ENCODE data around the gene ABCA10. TPM values are rescaled to one million over a fixed set of nuclear protein-coding genes. Genes with fewer than 3 reads are reported as not detected.

ABCA10 gene
- total RNA-seq, 1 experiment from 2014 or later, result not detected

DNA sequence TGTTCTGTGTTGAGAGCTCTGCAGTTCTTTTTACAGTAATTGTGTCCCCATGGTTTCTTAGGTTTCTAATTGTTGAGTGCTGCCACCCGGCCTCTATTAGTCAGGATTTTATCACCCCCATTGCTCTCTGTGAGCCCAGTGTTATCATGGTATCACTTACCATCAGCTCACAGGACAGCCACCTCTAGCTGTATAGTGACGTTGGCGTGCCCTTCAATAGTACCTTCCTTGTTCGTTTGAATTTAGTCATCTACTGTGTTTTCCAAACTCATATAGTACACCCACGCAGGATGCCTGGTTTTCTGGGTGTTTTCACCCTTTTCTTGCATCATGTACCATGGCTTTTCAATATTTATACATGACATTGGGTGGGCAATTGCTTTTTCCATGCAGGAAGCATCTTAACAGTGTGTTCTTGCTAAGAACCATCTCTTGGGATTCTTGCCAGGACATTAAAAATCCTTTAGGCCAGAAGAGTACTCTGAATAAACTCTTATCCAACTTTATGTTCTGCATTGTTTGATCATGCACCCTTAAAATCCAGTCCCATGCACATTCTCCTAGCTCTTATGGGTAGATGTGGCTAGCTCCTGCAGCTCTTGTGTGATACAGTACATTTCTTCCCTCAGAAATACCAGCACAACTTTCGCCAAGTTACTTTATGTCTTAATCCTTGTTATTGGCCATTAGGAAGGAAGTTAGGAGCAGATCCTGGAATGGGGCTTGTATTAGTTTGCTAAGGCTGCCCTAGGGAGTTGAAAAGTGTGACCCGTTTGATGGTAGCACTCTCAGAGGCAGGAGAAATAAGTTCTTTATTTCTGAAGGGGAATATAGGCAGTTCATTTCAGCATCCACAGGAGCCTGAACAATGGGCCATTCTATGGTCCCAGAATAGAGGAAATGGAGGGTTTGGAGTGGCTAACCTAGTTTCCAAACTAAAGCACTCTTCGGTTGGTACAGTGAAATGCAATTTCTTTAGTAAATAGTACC lies 11.3 kb upstream of the ABCA10 start:
- ChIA-PET CTCF (no interaction called here), POLR2A (ENCODE audit: unreplicated experiment) (no interaction called here)
- H3K79me2 ChIP-seq (ENCODE audit: low read depth), result no peaks in the 10 kb centered on the region
- no peak overlapping the region for H2AFZ ChIP-seq
- no peak overlapping the region for H3K27ac ChIP-seq
- H4K20me1 ChIP-seq (ENCODE audit: insufficient read depth), result no peaks in the 10 kb centered on the region
- H3K4me3 ChIP-seq, result no peak overlapping the region
- TF ChIP-seq, protein P1, sequence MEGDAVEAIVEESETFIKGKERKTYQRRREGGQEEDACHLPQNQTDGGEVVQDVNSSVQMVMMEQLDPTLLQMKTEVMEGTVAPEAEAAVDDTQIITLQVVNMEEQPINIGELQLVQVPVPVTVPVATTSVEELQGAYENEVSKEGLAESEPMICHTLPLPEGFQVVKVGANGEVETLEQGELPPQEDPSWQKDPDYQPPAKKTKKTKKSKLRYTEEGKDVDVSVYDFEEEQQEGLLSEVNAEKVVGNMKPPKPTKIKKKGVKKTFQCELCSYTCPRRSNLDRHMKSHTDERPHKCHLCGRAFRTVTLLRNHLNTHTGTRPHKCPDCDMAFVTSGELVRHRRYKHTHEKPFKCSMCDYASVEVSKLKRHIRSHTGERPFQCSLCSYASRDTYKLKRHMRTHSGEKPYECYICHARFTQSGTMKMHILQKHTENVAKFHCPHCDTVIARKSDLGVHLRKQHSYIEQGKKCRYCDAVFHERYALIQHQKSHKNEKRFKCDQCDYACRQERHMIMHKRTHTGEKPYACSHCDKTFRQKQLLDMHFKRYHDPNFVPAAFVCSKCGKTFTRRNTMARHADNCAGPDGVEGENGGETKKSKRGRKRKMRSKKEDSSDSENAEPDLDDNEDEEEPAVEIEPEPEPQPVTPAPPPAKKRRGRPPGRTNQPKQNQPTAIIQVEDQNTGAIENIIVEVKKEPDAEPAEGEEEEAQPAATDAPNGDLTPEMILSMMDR (conservative IDR thresholded peaks at IDR 0.05), result no peak
- no peak for TF ChIP-seq EZH2 (IDR thresholded peaks at IDR 0.05; ENCODE audit: low read depth)
- no peaks in the 10 kb centered on the region for H3K4me1 ChIP-seq (replicated peaks; ENCODE audit: insufficient read depth)
- H3K27me3 ChIP-seq (ENCODE audit: insufficient read depth, low read depth), result no peaks in the 10 kb centered on the region
- H3K36me3 ChIP-seq (ENCODE audit: low read depth), result no peaks in the 10 kb centered on the region
- intact Hi-C loops (cut with micrococcal nuclease; ENCODE audit: unreplicated experiment), result loop anchor here (10.0 kb wide), 1 partner anchor 1275 kb away; no protein-coding TSS in a partner anchor
- no peaks in the 10 kb centered on the region for H3K9me3 ChIP-seq (ENCODE audit: insufficient read depth, low read depth)
- BruUV-seq (replicated peaks), result no TSS peak
- no peaks in the 10 kb centered on the region for H3F3A ChIP-seq (ENCODE audit: insufficient read depth, low read depth)
- H3K9me2 ChIP-seq (ENCODE audit: insufficient read depth), result no peaks in the 10 kb centered on the region
- no peak overlapping the region for H3K4me2 ChIP-seq
- no peak for DNase-seq

DNA sequence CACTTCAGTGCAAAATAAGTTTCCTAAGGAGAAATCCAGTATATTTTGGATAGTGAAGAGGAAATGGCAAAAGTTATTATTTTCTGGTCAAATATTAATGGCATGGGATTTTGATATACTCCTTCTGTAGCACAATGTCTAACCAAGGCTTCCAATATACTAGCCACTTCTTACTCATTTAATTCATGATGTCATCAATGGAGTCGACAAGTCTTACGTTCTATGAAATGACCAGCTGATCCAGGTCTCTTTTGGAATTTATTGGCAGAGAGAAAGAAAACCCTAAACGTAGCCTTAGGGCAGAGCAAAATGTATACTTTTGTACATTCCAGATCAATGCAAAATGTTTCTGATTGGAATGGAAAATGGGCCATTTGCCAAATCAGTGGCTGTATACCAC lies 8.3 kb upstream of the ABCA10 start:
- no TSS peak for BruUV-seq (replicated peaks)
- Histone ChIP-seq H2AFZ (no peak overlapping the region), H4K20me1 (ENCODE audit: insufficient read depth) (no peaks in the 10 kb centered on the region), H3K27ac (no peak overlapping the region), H3K4me1 (replicated peaks; ENCODE audit: insufficient read depth) (no peaks in the 10 kb centered on the region), H3K9me3 (ENCODE audit: insufficient read depth, low read depth) (no peaks in the 10 kb centered on the region), H3F3A (ENCODE audit: insufficient read depth, low read depth) (no peaks in the 10 kb centered on the region), H3K27me3 (ENCODE audit: insufficient read depth, low read depth) (no peaks in the 10 kb centered on the region), H3K9me2 (ENCODE audit: insufficient read depth) (no peaks in the 10 kb centered on the region), H3K36me3 (ENCODE audit: low read depth) (no peaks in the 10 kb centered on the region), H3K79me2 (ENCODE audit: low read depth) (no peaks in the 10 kb centered on the region), H3K4me2 (no peak overlapping the region), H3K4me3 (no peak overlapping the region)
- ChIA-PET POLR2A (ENCODE audit: unreplicated experiment) (no interaction called here), CTCF (no interaction called here)
- intact Hi-C loops (cut with micrococcal nuclease; ENCODE audit: unreplicated experiment), result no loop called here
- no peak for DNase-seq
- no peak for TF ChIP-seq EZH2 (IDR thresholded peaks at IDR 0.05; ENCODE audit: low read depth)
- TF ChIP-seq, protein P1 (conservative IDR thresholded peaks at IDR 0.05), result no peak

DNA sequence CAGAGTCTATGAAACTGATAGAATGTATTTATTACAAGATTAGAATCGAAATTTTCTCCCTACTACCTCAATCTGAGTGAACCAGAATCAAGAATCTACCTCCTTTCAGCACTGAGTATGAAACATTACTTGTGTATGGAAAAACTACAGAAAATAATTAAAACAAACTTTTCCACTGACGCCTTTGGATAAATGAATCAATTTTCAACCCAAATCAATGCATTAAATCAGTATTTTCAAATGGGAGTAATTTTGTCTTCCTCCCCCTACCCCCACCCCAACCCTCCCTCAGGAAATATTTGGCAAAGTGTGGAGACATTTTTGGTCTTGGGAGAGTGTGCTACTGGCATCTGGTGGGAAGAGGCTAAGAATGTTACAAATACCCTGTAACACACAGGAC lies 7.8 kb upstream of the ABCA10 start:
- H3K4me1 ChIP-seq (replicated peaks; ENCODE audit: insufficient read depth), result no peaks in the 10 kb centered on the region
- ChIA-PET CTCF (no interaction called here), POLR2A (ENCODE audit: unreplicated experiment) (interaction anchor here (0.7 kb wide), 1 partner anchor 241 kb away, joined by 3 read pairs; no protein-coding TSS in a partner anchor)
- no peaks in the 10 kb centered on the region for H3K79me2 ChIP-seq (ENCODE audit: low read depth)
- intact Hi-C loops (cut with micrococcal nuclease; ENCODE audit: unreplicated experiment), result no loop called here
- no peak overlapping the region for H3K27ac ChIP-seq
- BruUV-seq (replicated peaks), result no TSS peak
- no peaks in the 10 kb centered on the region for H3K9me2 ChIP-seq (ENCODE audit: insufficient read depth)
- H2AFZ ChIP-seq, result no peak overlapping the region
- H3K9me3 ChIP-seq (ENCODE audit: insufficient read depth, low read depth), result no peaks in the 10 kb centered on the region
- TF ChIP-seq, protein P1 (conservative IDR thresholded peaks at IDR 0.05), result no peak
- H4K20me1 ChIP-seq (ENCODE audit: insufficient read depth), result no peaks in the 10 kb centered on the region
- H3K36me3 ChIP-seq (ENCODE audit: low read depth), result no peaks in the 10 kb centered on the region
- DNase-seq, result no peak
- H3K4me3 ChIP-seq, result no peak overlapping the region
- H3K27me3 ChIP-seq (ENCODE audit: insufficient read depth, low read depth), result no peaks in the 10 kb centered on the region
- no peak overlapping the region for H3K4me2 ChIP-seq
- H3F3A ChIP-seq (ENCODE audit: insufficient read depth, low read depth), result no peaks in the 10 kb centered on the region
